ENCODE measurements around the gene ZNF254. TPM values are rescaled to one million over a fixed set of nuclear protein-coding genes. Genes with fewer than 3 reads are reported as not detected.

ZNF254 gene
- total RNA-seq, 1 experiment from 2014 or later, result 26.6 TPM

DNA sequence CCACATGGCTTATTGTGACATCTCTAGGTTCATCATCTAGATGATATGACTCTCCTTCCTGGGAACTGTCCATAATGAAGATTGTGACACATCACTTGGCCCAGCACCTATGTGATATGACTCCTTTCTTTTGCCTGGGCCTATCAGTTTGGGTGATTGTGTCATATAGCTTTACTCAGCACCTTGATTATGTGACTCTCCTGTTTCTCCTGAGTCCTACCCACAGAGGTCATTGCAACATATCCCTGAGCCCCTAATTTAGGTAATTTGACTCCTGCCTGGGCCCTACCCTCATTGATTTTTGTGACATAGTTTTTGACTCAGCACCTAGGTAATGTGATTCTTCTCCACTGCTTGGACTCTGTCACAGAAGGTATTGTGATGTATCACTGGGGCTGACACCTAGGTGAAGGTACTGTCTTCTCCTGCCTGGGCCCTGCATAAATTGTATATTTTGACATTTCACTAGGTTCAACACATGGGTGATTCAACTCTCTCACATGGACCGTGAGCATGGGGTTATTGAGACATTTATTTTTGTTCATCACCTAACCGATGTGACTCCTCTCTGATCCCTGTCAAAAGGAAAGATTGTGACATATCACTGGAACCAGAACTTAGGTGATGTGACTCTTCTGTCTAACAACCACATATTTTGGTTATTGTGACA, 26.2 kb upstream of the ZNF254 start:
- no peak overlapping the region for H3K27ac Mint-ChIP-seq
- no peak overlapping the region for H3K4me2 ChIP-seq (ENCODE audit: insufficient read depth, insufficient read length, low read length)
- WGBS (ENCODE audit: extremely low coverage, insufficient read length, low lambda C conversion rate), result no CpG with 5 or more reads among the region's 2 CpGs

More for the DNA sequence above, 26.2 kb upstream of the ZNF254 start:
- Histone ChIP-seq H3K79me2 (ENCODE audit: insufficient read depth, low read length) (no peaks in the 10 kb centered on the region), H3K9me3 (ENCODE audit: control insufficient read depth, low read depth, low read length) (no peaks in the 10 kb centered on the region), H2BK120ac (ENCODE audit: low read depth, low read length, poor library complexity, severe bottlenecking) (no peak overlapping the region), H3K27ac (ENCODE audit: insufficient read length, low read depth, low read length) (no peak overlapping the region), H2BK12ac (ENCODE audit: insufficient read length, low read depth, low read length) (no peak overlapping the region), H3K79me1 (ENCODE audit: insufficient read depth, low read depth, low read length, poor library complexity, severe bottlenecking) (no peaks in the 10 kb centered on the region), H3K23ac (ENCODE audit: insufficient read length, low read depth, low read length) (no peak overlapping the region), H2AK5ac (ENCODE audit: insufficient read length, low read length) (no peak overlapping the region), H3K4ac (ENCODE audit: low read depth, low read length) (no peak overlapping the region), H4K91ac (ENCODE audit: insufficient read length, low read depth, low read length) (no peak overlapping the region), H3T11ph (ENCODE audit: low read length) (no peak overlapping the region), H2AFZ (ENCODE audit: low read length) (no peak overlapping the region), H3K56ac (ENCODE audit: insufficient read length, low read depth, low read length) (no peak overlapping the region), H4K20me1 (ENCODE audit: control insufficient read depth, insufficient read depth, insufficient read length) (no peaks in the 10 kb centered on the region), H3K4me1 (ENCODE audit: insufficient read depth, low read length) (no peaks in the 10 kb centered on the region), H3K23me2 (ENCODE audit: insufficient read length, low read depth, low read length, poor library complexity, severe bottlenecking) (no peaks in the 10 kb centered on the region), H3K18ac (ENCODE audit: insufficient read length, low read depth, low read length) (no peak overlapping the region), H3K14ac (ENCODE audit: insufficient read depth, low read length) (no peak overlapping the region), H4K5ac (ENCODE audit: insufficient read length, low read depth, low read length) (no peak overlapping the region), H2BK15ac (ENCODE audit: low read depth, low read length) (no peak overlapping the region), H3K9ac (ENCODE audit: extremely low read depth, insufficient read length, low read length) (no peak overlapping the region), H3K27me3 (ENCODE audit: insufficient read depth, low read length) (no peaks in the 10 kb centered on the region), H2BK20ac (ENCODE audit: low read depth, low read length, poor library complexity, severe bottlenecking) (no peak overlapping the region), H2BK5ac (ENCODE audit: insufficient read length, low read length) (no peak overlapping the region), H4K8ac (replicated peaks; ENCODE audit: insufficient read length, low read depth, low read length) (no peak overlapping the region)
- Mint-ChIP-seq H3K27me3 (ENCODE audit: low read depth) (no peaks in the 10 kb centered on the region), H3K4me1 (no peaks in the 10 kb centered on the region), H3K36me3 (ENCODE audit: insufficient read depth in 1 of 3, low read depth in 3 of 3) (peaks cover 40 to 85% (median 63%) of the 10 kb centered on the region in 3 experiments), H3K4me3 (no peak overlapping the region), H3K9me3 (no peaks in the 10 kb centered on the region)
- no peak for DNase-seq
- TF ChIP-seq CTCF (conservative IDR thresholded peaks at IDR 0.05), result no peak

Data from H9 (cell line).